Measurements from ENCODE around the gene CEP112.

DNA sequence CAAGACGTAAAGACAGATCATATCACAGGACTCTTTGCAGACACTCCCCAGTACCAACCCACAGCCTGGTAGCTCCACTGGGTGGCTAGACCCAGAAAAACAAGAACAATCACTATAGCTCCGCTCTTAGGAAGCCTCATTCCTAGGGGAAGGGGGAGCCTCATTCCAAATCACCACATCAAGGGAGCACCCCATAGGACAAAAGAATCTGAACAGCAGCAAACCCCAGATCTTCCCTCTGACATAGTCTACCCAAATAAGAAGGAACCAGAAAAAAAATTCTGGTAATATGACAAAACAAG lies 237.8 kb downstream of the CEP112 start:
- TF ChIP-seq, protein P1, sequence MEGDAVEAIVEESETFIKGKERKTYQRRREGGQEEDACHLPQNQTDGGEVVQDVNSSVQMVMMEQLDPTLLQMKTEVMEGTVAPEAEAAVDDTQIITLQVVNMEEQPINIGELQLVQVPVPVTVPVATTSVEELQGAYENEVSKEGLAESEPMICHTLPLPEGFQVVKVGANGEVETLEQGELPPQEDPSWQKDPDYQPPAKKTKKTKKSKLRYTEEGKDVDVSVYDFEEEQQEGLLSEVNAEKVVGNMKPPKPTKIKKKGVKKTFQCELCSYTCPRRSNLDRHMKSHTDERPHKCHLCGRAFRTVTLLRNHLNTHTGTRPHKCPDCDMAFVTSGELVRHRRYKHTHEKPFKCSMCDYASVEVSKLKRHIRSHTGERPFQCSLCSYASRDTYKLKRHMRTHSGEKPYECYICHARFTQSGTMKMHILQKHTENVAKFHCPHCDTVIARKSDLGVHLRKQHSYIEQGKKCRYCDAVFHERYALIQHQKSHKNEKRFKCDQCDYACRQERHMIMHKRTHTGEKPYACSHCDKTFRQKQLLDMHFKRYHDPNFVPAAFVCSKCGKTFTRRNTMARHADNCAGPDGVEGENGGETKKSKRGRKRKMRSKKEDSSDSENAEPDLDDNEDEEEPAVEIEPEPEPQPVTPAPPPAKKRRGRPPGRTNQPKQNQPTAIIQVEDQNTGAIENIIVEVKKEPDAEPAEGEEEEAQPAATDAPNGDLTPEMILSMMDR (IDR thresholded peaks at IDR 0.05; ENCODE audit: insufficient read depth, low read depth, low read length): no peak
- no peak for TF ChIP-seq EZH2 (IDR thresholded peaks at IDR 0.05; ENCODE audit: insufficient read depth, low read length)

Measured in astrocyte (in vitro differentiated cells and primary cell).